DMS 273 (cell line): ENCODE results near the gene SCARF2.
"Not testable (repeated sequence)": the region's sequence is repeated elsewhere in the genome, so short reads cannot be mapped to it uniquely, and the experiment has no call there.

Source experiments
- DNase-seq: peaks from one replicate; lab custom pipeline; 2025; ENCODE audit not compliant: unreplicated experiment; lab: John Stamatoyannopoulos, UW

The SCARF2 gene

GRCh38 chr22:20437613-20438426, at the start of gene SCARF2:
Gene SCARF2, minus strand, starts transcription at chr22:20437825. Its CDS starts 71 bp downstream, at chr22:20437754.
- peak; percentile 40 for DNase-seq

- no peak for DNase-seq
These were observed 48.6 kb upstream of the SCARF2 start for GRCh38 chr22:20486229-20486628.

- DNase-seq = no peak
These were observed 47.5 kb upstream of the SCARF2 start for GRCh38 chr22:20484948-20485683.

- no peak for DNase-seq
These were observed 46.1 kb upstream of the SCARF2 start for GRCh38 chr22:20483771-20484170.

- not testable (repeated sequence) for DNase-seq
These were observed 45.5 kb upstream of the SCARF2 start for GRCh38 chr22:20483143-20483506.

- DNase-seq = no peak
These were observed 42.1 kb upstream of the SCARF2 start for GRCh38 chr22:20479612-20480196.

- not testable (repeated sequence) for DNase-seq
These were observed 40.4 kb upstream of the SCARF2 start for GRCh38 chr22:20478059-20478458.

- not testable (repeated sequence) for DNase-seq
These were observed 37.9 kb upstream of the SCARF2 start for GRCh38 chr22:20475569-20475968.

GRCh38 chr22:20475115-20475436, 37.5 kb upstream of the SCARF2 start:
- DNase-seq = no peak

GRCh38 chr22:20472629-20473442, 35.2 kb upstream of the SCARF2 start:
- no peak for DNase-seq

GRCh38 chr22:20471126-20471833, 33.7 kb upstream of the SCARF2 start:
- no peak for DNase-seq

- DNase-seq = not testable (repeated sequence)
These were observed 32.9 kb upstream of the SCARF2 start for GRCh38 chr22:20470525-20470924.

- DNase-seq = peak; percentile 29
These were observed 31.7 kb upstream of the SCARF2 start for GRCh38 chr22:20469110-20469868.

GRCh38 chr22:20466659-20467379, 29.2 kb upstream of the SCARF2 start:
- DNase-seq = no peak

GRCh38 chr22:20465759-20466077, 28.1 kb upstream of the SCARF2 start:
- DNase-seq = no peak

GRCh38 chr22:20464912-20465758, 27.5 kb upstream of the SCARF2 start:
- DNase-seq = no peak

- no peak for DNase-seq
These were observed 26.5 kb upstream of the SCARF2 start for GRCh38 chr22:20464096-20464614.
